SK-N-SH (cell line): ENCODE measurements around the gene NIPAL1. TPM values are rescaled to one million over a fixed set of nuclear protein-coding genes. Genes with fewer than 3 reads are reported as not detected.

Experiments
- CTCF ChIA-PET: fragments of 300-600, 350-600 bp; formaldehyde crosslinking; extraction: SDS; loops from one replicate; lab custom pipeline; 2021; lab: Yijun Ruan, JAX
- POLR2A ChIA-PET: fragments of 350-600 bp; sonication (Branson Sonifier 250); formaldehyde crosslinking; extraction: SDS; loops from one replicate; lab custom pipeline; 2020; ENCODE audit warnings: antibody characterized with exemption, inconsistent platforms; lab: Yijun Ruan, JAX
- DNase-seq: peaks from one replicate; pipeline ENCODE4 v3.0.0; 2012
- H2AFZ ChIP-seq: fragments of 200-600 bp; sonication (generic); 2 replicates; pipeline ENCODE4 v1.8.1; 2016; ENCODE audit warnings: antibody characterized with exemption, mild to moderate bottlenecking, low read depth
- H3F3A ChIP-seq: fragments of 200-600 bp; sonication (generic); replicated peaks from 2 replicates; pipeline ENCODE3; 2016; ENCODE audit warnings: antibody characterized with exemption, mild to moderate bottlenecking; ENCODE audit not compliant: insufficient read depth
- H3K27ac ChIP-seq, 2 experiments: fragments of 200-500 bp in 1 of 2; fragments of 200-600 bp in 1 of 2; sonication (Bioruptor generic) in 1 of 2; sonication (generic), shearing (Covaris generic) in 1 of 2; 2 replicates each; pipeline versions ENCODE4 v1.5.1 to v1.6.1; 2014 to 2016; ENCODE audit warnings: low read depth in 2 of 2, inconsistent platforms in 1 of 2, low read length in 1 of 2, mild to moderate bottlenecking in 1 of 2, mixed read lengths in 1 of 2
- H3K27me3 ChIP-seq: fragments of 200-600 bp; sonication (generic), shearing (Covaris generic); 2 replicates; pipeline ENCODE4 v1.6.1; 2016; ENCODE audit warnings: mixed run types; ENCODE audit not compliant: insufficient read depth
- H3K36me3 ChIP-seq, 2 experiments: fragments of 200-500 bp in 1 of 2; fragments of 200-600 bp in 1 of 2; sonication (Bioruptor generic) in 1 of 2; sonication (generic) in 1 of 2; replicated peaks in 1 of 2; 2 replicates each; pipeline versions ENCODE3 to v1.5.1; 2014 to 2016; ENCODE audit warnings: low read length in 1 of 2, mild to moderate bottlenecking in 1 of 2; ENCODE audit not compliant: insufficient read depth in 2 of 2, control insufficient read depth in 1 of 2
- H3K4me1 ChIP-seq, 2 experiments: fragments of 200-500 bp in 1 of 2; fragments of 200-600 bp in 1 of 2; sonication (Bioruptor generic) in 1 of 2; sonication (generic), shearing (Covaris generic) in 1 of 2; 2 replicates each; pipeline versions ENCODE4 v1.5.1 to v1.6.1; 2014 to 2016; ENCODE audit warnings: low read depth in 1 of 2, low read length in 1 of 2, mixed run types in 1 of 2; ENCODE audit not compliant: insufficient read depth in 2 of 2, control insufficient read depth in 1 of 2
- H3K4me2 ChIP-seq: fragments of 200-600 bp; sonication (generic), shearing (Covaris generic); 2 replicates; pipeline ENCODE4 v1.6.1; 2017; ENCODE audit warnings: mixed run types
- H3K4me3 ChIP-seq, 2 experiments: fragments of 200-500 bp in 1 of 2; fragments of 200-600 bp in 1 of 2; sonication (Bioruptor generic) in 1 of 2; sonication (generic), shearing (Covaris generic) in 1 of 2; 2 replicates each; pipeline versions ENCODE4 v1.5.1 to v1.8.1; 2014 to 2016; ENCODE audit warnings: low read depth in 2 of 2, inconsistent platforms in 1 of 2, low read length in 1 of 2, mild to moderate bottlenecking in 1 of 2, mixed read lengths in 1 of 2, moderate library complexity in 1 of 2
- H3K79me2 ChIP-seq: fragments of 200-600 bp; sonication (generic); 2 replicates; pipeline ENCODE4 v1.8.1; 2017; ENCODE audit warnings: mild to moderate bottlenecking; ENCODE audit not compliant: insufficient read depth
- H3K9ac ChIP-seq: fragments of 200-600 bp; sonication (generic); 2 replicates; pipeline ENCODE4 v1.6.1; 2017; ENCODE audit warnings: mixed run types
- H3K9me2 ChIP-seq: fragments of 200-600 bp; sonication (generic); 2 replicates; pipeline ENCODE4 v1.6.1; 2017; ENCODE audit warnings: mixed run types
- H3K9me3 ChIP-seq: fragments of 200-600 bp; sonication (generic); 2 replicates; pipeline ENCODE4 v1.6.1; 2017; ENCODE audit warnings: mixed run types, mild to moderate bottlenecking, moderate library complexity
- H4K20me1 ChIP-seq: fragments of 200-600 bp; sonication (generic); 2 replicates; pipeline ENCODE4 v1.6.1; 2017; ENCODE audit warnings: mild to moderate bottlenecking, mixed run types; ENCODE audit not compliant: insufficient read depth
- CTCF ChIP-seq: fragments of 200-600 bp; sonication (generic); IDR thresholded peaks from 2 replicates; pipeline ENCODE4 v1.6.1; 2017; ENCODE audit warnings: antibody characterized with exemption, mild to moderate bottlenecking, moderate library complexity
- ELF1 ChIP-seq: IDR thresholded peaks from 2 replicates; pipeline ENCODE4 v1.4.0; 2012
- EP300 ChIP-seq, 2 experiments: IDR thresholded peaks; 2 replicates each; pipeline versions ENCODE4 v1.4.0 to v1.6.1; 2012; ENCODE audit warnings: borderline replicate concordance in 1 of 2, low read depth in 1 of 2, low read length in 1 of 2
- EZH2phosphoT487 ChIP-seq: fragments of 200-600 bp; sonication (generic); IDR thresholded peaks from 2 replicates; pipeline ENCODE4 v1.6.1; 2017; ENCODE audit warnings: low read depth, mixed run types, mild to moderate bottlenecking, antibody characterized with exemption, moderate library complexity, borderline replicate concordance
- FOXJ3 ChIP-seq: sonication (generic); formaldehyde crosslinking; IDR thresholded peaks from 2 replicates; pipeline ENCODE4 v1.5.1; 2020; ENCODE audit warnings: mild to moderate bottlenecking, missing genetic modification reagents
- FOXM1 ChIP-seq: IDR thresholded peaks from 2 replicates; pipeline ENCODE4 v1.4.0; 2012; ENCODE audit warnings: low read depth, mild to moderate bottlenecking
- GABPA ChIP-seq: IDR thresholded peaks from 2 replicates; pipeline ENCODE4 v1.4.0; 2012; ENCODE audit warnings: low read depth, mild to moderate bottlenecking
- IRF3 ChIP-seq: fragments of 150-350 bp; IDR thresholded peaks from 2 replicates; pipeline ENCODE4 v1.6.1; 2016; ENCODE audit warnings: mild to moderate bottlenecking, low read depth, low read length
- JUND ChIP-seq: IDR thresholded peaks from 2 replicates; pipeline ENCODE4 v1.4.0; 2012
- MAX ChIP-seq: IDR thresholded peaks from 2 replicates; pipeline ENCODE4 v1.4.0; 2012; ENCODE audit warnings: low read depth
- MEF2A ChIP-seq: IDR thresholded peaks from 2 replicates; pipeline ENCODE4 v1.4.0; 2012; ENCODE audit warnings: low read depth, borderline replicate concordance
- NRF1 ChIP-seq: IDR thresholded peaks from 2 replicates; pipeline ENCODE4 v1.6.1; 2012; ENCODE audit warnings: low read depth, mild to moderate bottlenecking, low read length
- POLR2AphosphoS5 ChIP-seq: IDR thresholded peaks from 2 replicates; pipeline ENCODE4 v1.6.1; 2012; ENCODE audit warnings: low read depth, low read length
- RAD21 ChIP-seq: IDR thresholded peaks from 2 replicates; pipeline ENCODE4 v1.6.1; 2012; ENCODE audit warnings: mild to moderate bottlenecking, low read length
- TCF12 ChIP-seq: IDR thresholded peaks from 2 replicates; pipeline ENCODE4 v1.4.0; 2012
- TEAD4 ChIP-seq: IDR thresholded peaks from 2 replicates; pipeline ENCODE4 v1.4.0; 2012; ENCODE audit warnings: mild to moderate bottlenecking, borderline replicate concordance; ENCODE audit not compliant: insufficient read depth
- YY1 ChIP-seq: IDR thresholded peaks from 2 replicates; pipeline ENCODE4 v1.4.0; 2012; ENCODE audit warnings: low read depth, mild to moderate bottlenecking
- WGBS: methylation state at CpG from one replicate; pipeline ENCODE4 v1.1.6; 2017; ENCODE audit warnings: low lambda C conversion rate; 5-methylcytosine and 5-hydroxymethylcytosine counted together
- polyA plus RNA-seq, 3 experiments: library from polyadenylated mRNA; depleted of rRNA; stranded (reverse); fragments of >200 nt; gene quantifications; 2 replicates each; pipeline ENCODE4 v1.2.3, GENCODE V29; 2012
- TF ChIP-seq, protein P1 (sequence below): fragments of 150-350 bp; IDR thresholded peaks from 2 replicates; pipeline ENCODE4 v1.6.1; 2017; ENCODE audit warnings: antibody characterized with exemption, low read length, low read depth, borderline replicate concordance
- TF ChIP-seq, protein P2 (sequence below): IDR thresholded peaks from 2 replicates; pipeline ENCODE4; 2012

Gene NIPAL1
- polyA plus RNA-seq, 1 of the 3 experiments (the other 2 are of a cell fraction), result 1.8 TPM

- ChIA-PET CTCF (interaction anchor here (0.9 to 2.7 kb wide), 3 partner anchors 12 to 113 kb away, joined by 4 to 11 read pairs (median 4); no protein-coding TSS in a partner anchor), POLR2A (no interaction called here)
- H3K27me3 ChIP-seq, result no peaks in the 10 kb centered on the region
- TF ChIP-seq, protein P1, sequence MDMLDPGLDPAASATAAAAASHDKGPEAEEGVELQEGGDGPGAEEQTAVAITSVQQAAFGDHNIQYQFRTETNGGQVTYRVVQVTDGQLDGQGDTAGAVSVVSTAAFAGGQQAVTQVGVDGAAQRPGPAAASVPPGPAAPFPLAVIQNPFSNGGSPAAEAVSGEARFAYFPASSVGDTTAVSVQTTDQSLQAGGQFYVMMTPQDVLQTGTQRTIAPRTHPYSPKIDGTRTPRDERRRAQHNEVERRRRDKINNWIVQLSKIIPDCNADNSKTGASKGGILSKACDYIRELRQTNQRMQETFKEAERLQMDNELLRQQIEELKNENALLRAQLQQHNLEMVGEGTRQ, result no peak
- TF ChIP-seq POLR2AphosphoS5, result no peak
- no peak for TF ChIP-seq JUND
- TF ChIP-seq MAX, result no peak
- TF ChIP-seq FOXJ3 (CRISPR knock-in tag), result no peak
- TF ChIP-seq NRF1, result no peak
- no peak for TF ChIP-seq TEAD4
- no peak for TF ChIP-seq FOXM1
- TF ChIP-seq ELF1, result no peak
- no peak for TF ChIP-seq YY1
- TF ChIP-seq MEF2A, result no peak
- TF ChIP-seq GABPA, result no peak
- no peak for TF ChIP-seq EP300 (IDR thresholded peaks at IDR 0.05; ENCODE audit: borderline replicate concordance in 1 of 2, low read depth in 1 of 2, low read length in 1 of 2)
- TF ChIP-seq IRF3, result no peak
- no peak for TF ChIP-seq RAD21
- no peak for TF ChIP-seq EZH2phosphoT487
- TF ChIP-seq TCF12, result no peak
- no peak for TF ChIP-seq CTCF
- TF ChIP-seq, protein P2, sequence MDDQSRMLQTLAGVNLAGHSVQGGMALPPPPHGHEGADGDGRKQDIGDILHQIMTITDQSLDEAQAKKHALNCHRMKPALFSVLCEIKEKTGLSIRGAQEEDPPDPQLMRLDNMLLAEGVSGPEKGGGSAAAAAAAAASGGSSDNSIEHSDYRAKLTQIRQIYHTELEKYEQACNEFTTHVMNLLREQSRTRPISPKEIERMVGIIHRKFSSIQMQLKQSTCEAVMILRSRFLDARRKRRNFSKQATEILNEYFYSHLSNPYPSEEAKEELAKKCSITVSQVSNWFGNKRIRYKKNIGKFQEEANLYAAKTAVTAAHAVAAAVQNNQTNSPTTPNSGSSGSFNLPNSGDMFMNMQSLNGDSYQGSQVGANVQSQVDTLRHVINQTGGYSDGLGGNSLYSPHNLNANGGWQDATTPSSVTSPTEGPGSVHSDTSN, result no peak
- no peaks in the 10 kb centered on the region for H3K9me3 ChIP-seq
- WGBS, result 59% methylated on average over 3 of the region's 3 CpGs
- no peak overlapping the region for H2AFZ ChIP-seq
- DNase-seq, result no peak
- H3K4me3 ChIP-seq, result no peak overlapping the region
- no peaks in the 10 kb centered on the region for H3K9me2 ChIP-seq
- H4K20me1 ChIP-seq, result no peaks in the 10 kb centered on the region
- H3K79me2 ChIP-seq, result no peaks in the 10 kb centered on the region
- H3K27ac ChIP-seq, result no peak overlapping the region
- H3K36me3 ChIP-seq, result no peaks in the 10 kb centered on the region
- peaks cover 0 to 8% of the 10 kb centered on the region in 2 experiments; a peak in 1 of 4 replicates for H3K4me1 ChIP-seq
- H3F3A ChIP-seq, result no peaks in the 10 kb centered on the region
- H3K4me2 ChIP-seq, result no peak overlapping the region
- H3K9ac ChIP-seq, result no peak overlapping the region
Observed at GRCh38 chr4:48046059-48046458, 29.5 kb downstream of the NIPAL1 start.
